HG03354 (cell line): ENCODE results near the gene IDUA.
"Not testable (repeated sequence)": the region's sequence is repeated elsewhere in the genome, so short reads cannot be mapped to it uniquely, and the experiment has no call there.

Experiments
- ATAC-seq: cut with Tn5 transposase; IDR thresholded peaks from one replicate; pipeline ENCODE4 v1.9.1; 2021; ENCODE audit warnings: mild to moderate bottlenecking; ENCODE audit not compliant: unreplicated experiment, poor library complexity, severe bottlenecking

The IDUA gene

GRCh38 chr4:1052231-1052671, 65.4 kb downstream of the IDUA start:
- ATAC-seq, result no peak

- no peak for ATAC-seq
Measured at GRCh38 chr4:1053080-1053661, 66.3 kb downstream of the IDUA start.

DNA sequence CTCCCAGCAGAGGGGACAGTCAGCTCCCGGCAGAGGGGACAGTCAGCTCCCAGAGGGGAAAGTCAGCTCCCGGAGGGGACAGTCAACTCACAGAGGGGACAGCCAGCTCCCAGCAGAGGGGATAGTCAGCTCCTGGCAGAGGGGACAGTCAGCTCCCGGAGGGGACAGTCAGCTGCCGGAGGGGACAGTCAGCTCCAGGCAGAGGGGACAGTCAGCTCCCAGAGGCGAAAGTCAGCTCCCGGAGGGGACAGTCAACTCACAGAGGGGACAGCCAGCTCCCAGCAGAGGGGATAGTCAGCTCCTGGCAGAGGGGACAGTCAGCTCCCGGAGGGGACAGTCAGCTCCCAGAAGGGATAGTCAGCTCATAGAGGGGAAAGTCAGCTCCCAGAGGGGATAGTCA, 67.0 kb downstream of the IDUA start:
- ATAC-seq, result not testable (repeated sequence)
